Common myeloid progenitor, CD34-positive (primary cell): Measurements from ENCODE around the gene ZNF415.
A peak's percentile ranks its signal among the peaks of the same experiment; 100 is the strongest.

ENCODE experiments used
- CTCF ChIA-PET: fragments of 350-600 bp; sonication (Branson Sonifier 250); formaldehyde crosslinking; loops from one replicate; lab custom pipeline; 2021; ENCODE audit warnings: antibody characterized with exemption; lab: Charles Lee
- POLR2A ChIA-PET: fragments of 350-600 bp; sonication (Branson Sonifier 250); formaldehyde crosslinking; loops from one replicate; lab custom pipeline; 2021; ENCODE audit warnings: antibody characterized with exemption; lab: Charles Lee
- DNase-seq, 3 donors: peaks; one replicate each; pipeline versions ENCODE4 v3.0.0 to v3.0.0-alpha.2; 2013
- H3K27ac ChIP-seq, 2 experiments: 1 replicate in 1 of 2; 2 replicates in 1 of 2; pipeline ENCODE4 v1.7.0; 2013; ENCODE audit warnings: inconsistent platforms in 2 of 2, low read length in 2 of 2, mild to moderate bottlenecking in 2 of 2, low read depth in 1 of 2, moderate library complexity in 1 of 2; ENCODE audit not compliant: severe bottlenecking in 2 of 2, insufficient read depth in 1 of 2, poor library complexity in 1 of 2
- H3K27me3 ChIP-seq, 5 experiments: replicated peaks in 2 of 5; 1 replicate in 3 of 5; 2 replicates in 2 of 5; pipeline versions ENCODE4 v1.6.1 to v1.7.0; 2013; ENCODE audit warnings: low read length in 4 of 5, mild to moderate bottlenecking in 2 of 5, moderate library complexity in 2 of 5, inconsistent platforms in 1 of 5; ENCODE audit not compliant: insufficient read depth in 5 of 5, control insufficient read depth in 4 of 5
- H3K36me3 ChIP-seq, 4 experiments: 1 replicate in 2 of 4; 2 replicates in 2 of 4; pipeline versions ENCODE4 v1.6.1 to v1.7.0; 2013; ENCODE audit warnings: low read length in 3 of 4, control low read depth in 1 of 4, mild to moderate bottlenecking in 1 of 4; ENCODE audit not compliant: control insufficient read depth in 4 of 4, insufficient read depth in 4 of 4
- H3K4me1 ChIP-seq, 4 experiments: 1 replicate in 3 of 4; 2 replicates in 1 of 4; pipeline versions ENCODE4 v1.6.1 to v1.7.1; 2013; ENCODE audit warnings: low read length in 3 of 4, mild to moderate bottlenecking in 3 of 4, control low read depth in 1 of 4, inconsistent platforms in 1 of 4, moderate library complexity in 1 of 4; ENCODE audit not compliant: control insufficient read depth in 4 of 4, insufficient read depth in 4 of 4; ENCODE audit errors: control extremely low read depth in 1 of 4
- H3K4me3 ChIP-seq, 7 experiments: 1 replicate in 4 of 7; 2 replicates in 3 of 7; pipeline versions ENCODE4 v1.5.1 to v1.7.0; 2013; ENCODE audit warnings: mild to moderate bottlenecking in 7 of 7, low read length in 6 of 7, moderate library complexity in 6 of 7, inconsistent platforms in 2 of 7, low read depth in 2 of 7, control low read depth in 1 of 7; ENCODE audit not compliant: insufficient read depth in 4 of 7, control insufficient read depth in 1 of 7; ENCODE audit errors: extremely low read depth in 1 of 7
- H3K9me3 ChIP-seq, 5 experiments: 1 replicate in 4 of 5; 2 replicates in 1 of 5; pipeline versions ENCODE4 v1.6.1 to v1.7.1; 2013; ENCODE audit warnings: low read length in 4 of 5, mild to moderate bottlenecking in 2 of 5, inconsistent platforms in 1 of 5, low read depth in 1 of 5, moderate library complexity in 1 of 5; ENCODE audit not compliant: control insufficient read depth in 4 of 5, insufficient read depth in 2 of 5; ENCODE audit errors: control extremely low read depth in 1 of 5
- WGBS: methylation state at CpG from one replicate; pipeline ENCODE4 v1.1.5; 2013; ENCODE audit not compliant: insufficient coverage; 5-methylcytosine and 5-hydroxymethylcytosine counted together

ZNF415 gene

DNA sequence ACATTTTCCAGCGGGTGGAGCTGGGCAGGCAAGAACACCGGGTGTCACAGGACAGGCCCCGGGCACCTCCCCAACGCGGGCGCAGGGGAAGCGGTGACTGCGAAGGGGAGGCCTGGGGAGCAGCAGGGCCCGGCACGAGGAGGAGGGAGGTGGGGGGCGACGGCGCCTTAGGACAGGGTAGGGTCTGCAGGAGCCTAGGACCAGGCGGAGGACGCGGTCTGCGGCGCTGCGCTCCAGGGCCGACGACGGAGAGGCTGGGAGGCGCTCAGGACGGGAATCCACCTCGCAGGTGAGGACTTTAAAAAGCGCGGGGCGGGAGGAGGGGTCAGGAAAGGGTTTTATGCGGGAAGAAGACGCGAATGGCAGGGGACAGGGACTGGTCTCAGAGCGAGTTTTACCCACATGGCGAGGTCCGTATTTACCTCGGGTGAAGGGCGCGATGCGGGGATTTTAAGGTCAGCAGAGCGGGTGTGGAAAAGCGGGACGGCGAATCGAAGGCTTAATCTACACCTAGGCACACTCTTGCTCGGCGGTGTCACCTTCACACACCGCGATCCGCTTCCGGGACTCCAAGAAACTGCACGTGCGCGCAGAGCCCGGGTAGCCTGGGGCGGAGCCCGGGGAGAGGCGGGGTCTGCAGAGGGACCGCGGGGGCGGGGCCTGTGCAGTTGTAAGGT, 74.7 kb downstream of the ZNF415 start:
- no peaks in the 10 kb centered on the region for H3K36me3 ChIP-seq
- H3K4me3 ChIP-seq, result peak overlapping the region in 6 of 7 experiments; percentile 13 to 45 (median 27)
- ChIA-PET POLR2A (no interaction called here), CTCF (interaction anchor here (0.6 kb wide), 1 partner anchor 40 kb away, joined by 3 read pairs; no protein-coding TSS in a partner anchor)
- peak; percentile 18 to 55 (median 40) for DNase-seq
- H3K4me1 ChIP-seq, result peaks cover 0 to 7% (median 1%) of the 10 kb centered on the region in 4 experiments
- WGBS, result 7% methylated on average over 53 of the region's 59 CpGs
- peaks cover 0 to 26% (median 9%) of the 10 kb centered on the region in 5 experiments for H3K27me3 ChIP-seq
- no peak overlapping the region for H3K27ac ChIP-seq
- peaks cover 0 to 55% (median 46%) of the 10 kb centered on the region in 5 experiments for H3K9me3 ChIP-seq
